IMR-90 (cell line): ENCODE measurements around the gene TOP3B. TPM values are rescaled to one million over a fixed set of nuclear protein-coding genes. Genes with fewer than 3 reads are reported as not detected.

Experiments
- ATAC-seq: fragments of 200-7000 bp; cut with Tn5 transposase; 2 replicates; pipeline ENCODE4 v1.9.1; 2020; ENCODE audit warnings: low read depth, mild to moderate bottlenecking, moderate library complexity
- BruUV-seq: library from RNA; stranded (reverse); fragments of 400-500 nt; replicated peaks from 2 replicates; lab custom pipeline; 2021; lab: Mats Ljungman, UMichigan
- CTCF ChIA-PET: fragments of 300-600 bp; formaldehyde crosslinking; extraction: SDS; loops from one replicate; lab custom pipeline; 2021; ENCODE audit warnings: antibody characterized with exemption; lab: Yijun Ruan, JAX
- POLR2A ChIA-PET: fragments of 300-600 bp; sonication (Branson Sonifier 250); formaldehyde crosslinking; loops from one replicate; lab custom pipeline; 2022; ENCODE audit warnings: antibody characterized with exemption; ENCODE audit not compliant: unreplicated experiment; lab: Charles Lee
- DNase-seq: peaks from one replicate; pipeline ENCODE4 v3.0.0; 2013
- H2AFZ ChIP-seq: replicated peaks from 2 replicates; pipeline ENCODE3; 2013; ENCODE audit warnings: low read length, mild to moderate bottlenecking; ENCODE audit not compliant: poor library complexity
- H2AK5ac ChIP-seq: 2 replicates; pipeline ENCODE4 v1.6.1; 2013; ENCODE audit warnings: low read depth, low read length, inconsistent platforms
- H2AK9ac ChIP-seq: replicated peaks from 2 replicates; pipeline ENCODE3; 2013; ENCODE audit warnings: mild to moderate bottlenecking, low read depth, low read length, moderate library complexity; ENCODE audit not compliant: poor library complexity
- H2BK120ac ChIP-seq: 2 replicates; pipeline ENCODE4 v1.6.1; 2013; ENCODE audit warnings: low read depth, low read length, inconsistent platforms
- H2BK15ac ChIP-seq: 3 replicates; pipeline ENCODE4 v1.6.1; 2013; ENCODE audit warnings: low read depth, low read length, inconsistent platforms
- H2BK20ac ChIP-seq: 2 replicates; pipeline ENCODE4 v1.6.1; 2013; ENCODE audit warnings: low read depth, mild to moderate bottlenecking, inconsistent platforms, low read length, moderate library complexity
- H2BK5ac ChIP-seq: 2 replicates; pipeline ENCODE4 v1.6.1; 2013; ENCODE audit warnings: mild to moderate bottlenecking, low read depth, low read length, inconsistent platforms; ENCODE audit not compliant: poor library complexity, severe bottlenecking
- H3K14ac ChIP-seq: replicated peaks from 2 replicates; pipeline ENCODE4 v1.6.1; 2013; ENCODE audit warnings: low read depth, low read length, inconsistent platforms
- H3K18ac ChIP-seq: 2 replicates; pipeline ENCODE4 v1.6.1; 2013; ENCODE audit warnings: low read depth, low read length, control low read depth
- H3K23ac ChIP-seq: 2 replicates; pipeline ENCODE4 v1.6.1; 2013; ENCODE audit warnings: low read depth, low read length, inconsistent platforms
- H3K27ac ChIP-seq: 2 replicates; pipeline ENCODE4 v1.5.1; 2013; ENCODE audit warnings: mild to moderate bottlenecking, control low read depth, low read length; ENCODE audit not compliant: insufficient read depth
- H3K27me3 ChIP-seq: 2 replicates; pipeline ENCODE4 v1.6.1; 2013; ENCODE audit warnings: low read length; ENCODE audit not compliant: control insufficient read depth, insufficient read depth
- H3K36me3 ChIP-seq: 2 replicates; pipeline ENCODE4 v1.6.1; 2013; ENCODE audit warnings: low read length, mixed read lengths; ENCODE audit not compliant: control insufficient read depth, insufficient read depth
- H3K4ac ChIP-seq: 2 replicates; pipeline ENCODE4 v1.6.1; 2013; ENCODE audit warnings: low read depth, low read length, inconsistent platforms
- H3K4me1 ChIP-seq: 2 replicates; pipeline ENCODE4 v1.6.1; 2013; ENCODE audit warnings: low read length, mixed read lengths; ENCODE audit not compliant: control insufficient read depth, insufficient read depth
- H3K4me2 ChIP-seq: 2 replicates; pipeline ENCODE4 v1.6.1; 2013; ENCODE audit warnings: low read depth, mild to moderate bottlenecking, control low read depth, low read length, moderate library complexity
- H3K4me3 ChIP-seq: 2 replicates; pipeline ENCODE4 v1.5.1; 2013; ENCODE audit warnings: low read depth, mild to moderate bottlenecking, control low read depth, low read length, moderate library complexity; ENCODE audit not compliant: insufficient read depth
- H3K56ac ChIP-seq: 2 replicates; pipeline ENCODE4 v1.6.1; 2013; ENCODE audit warnings: low read length, inconsistent platforms; ENCODE audit not compliant: insufficient read depth; ENCODE audit errors: extremely low read depth
- H3K79me1 ChIP-seq, 2 experiments: 2 replicates each; pipeline ENCODE4 v1.6.1; 2013; ENCODE audit warnings: low read length in 2 of 2, inconsistent platforms in 1 of 2, low read depth in 1 of 2
- H3K9ac ChIP-seq: 2 replicates; pipeline ENCODE4 v1.6.1; 2013; ENCODE audit warnings: low read depth, low read length, control low read depth
- H3K9me1 ChIP-seq: 2 replicates; pipeline ENCODE4 v1.6.1; 2013; ENCODE audit warnings: low read length, inconsistent platforms; ENCODE audit not compliant: insufficient read depth
- H3K9me3 ChIP-seq: 2 replicates; pipeline ENCODE4 v1.6.1; 2013; ENCODE audit warnings: low read length; ENCODE audit not compliant: control insufficient read depth, insufficient read depth
- H4K20me1 ChIP-seq: 2 replicates; pipeline ENCODE4 v1.6.1; 2013; ENCODE audit warnings: low read length, inconsistent platforms; ENCODE audit not compliant: insufficient read depth
- H4K5ac ChIP-seq: 2 replicates; pipeline ENCODE4 v1.6.1; 2013; ENCODE audit warnings: mild to moderate bottlenecking, low read depth, low read length, control low read depth
- H4K8ac ChIP-seq, 2 experiments: 2 replicates each; pipeline ENCODE4 v1.6.1; 2013; ENCODE audit warnings: low read depth in 2 of 2, low read length in 2 of 2, control low read depth in 1 of 2, inconsistent platforms in 1 of 2
- H4K91ac ChIP-seq: 2 replicates; pipeline ENCODE4 v1.6.1; 2013; ENCODE audit warnings: low read depth, low read length, inconsistent platforms; ENCODE audit not compliant: insufficient read depth
- CEBPB ChIP-seq: IDR thresholded peaks from 2 replicates; pipeline ENCODE4 v1.6.1; 2012; ENCODE audit warnings: low read depth, low read length, improper control_type of control experiment
- FOS ChIP-seq: fragments of 150-350 bp; IDR thresholded peaks from 2 replicates; pipeline ENCODE4 v1.6.1; 2016; ENCODE audit warnings: low read depth, low read length
- MAFK ChIP-seq: IDR thresholded peaks from 2 replicates; pipeline ENCODE4 v1.6.1; 2012; ENCODE audit warnings: low read depth, low read length, improper control_type of control experiment
- NFE2L2 ChIP-seq: fragments of 150-350 bp; IDR thresholded peaks from 2 replicates; pipeline ENCODE4 v1.6.1; 2016; ENCODE audit warnings: low read depth, mild to moderate bottlenecking, low read length
- RAD21 ChIP-seq: IDR thresholded peaks from 2 replicates; pipeline ENCODE4 v1.6.1; 2012; ENCODE audit warnings: low read length, improper control_type of control experiment
- SMC3 ChIP-seq: fragments of 150-350 bp; IDR thresholded peaks from 2 replicates; pipeline ENCODE4 v1.6.1; 2016; ENCODE audit warnings: low read depth, mild to moderate bottlenecking, antibody characterized with exemption, low read length, moderate library complexity
- WGBS, 2 experiments: methylation state at CpG; one replicate each; pipeline versions ENCODE4 v1.1.5 to v1.1.7; 2013; ENCODE audit warnings: missing lambda C conversion rate in 2 of 2; ENCODE audit not compliant: insufficient read length in 1 of 2; ENCODE audit errors: extremely low coverage in 2 of 2; 5-methylcytosine and 5-hydroxymethylcytosine counted together
- dilution Hi-C: fragments of 300-500 bp; cut with HindIII; formaldehyde crosslinking; loops from one replicate; pipeline ENCODE4 v1.14.3; 2018; ENCODE audit warnings: low sequenced_read_pairs; ENCODE audit not compliant: unreplicated experiment
- in situ Hi-C: fragments of 300-500 bp; cut with MboI; formaldehyde crosslinking; loops from 3 replicates; pipeline ENCODE4 v1.14.3; 2019; ENCODE audit warnings: low sequenced_read_pairs, inconsistent platforms, mixed read lengths
- intact Hi-C: fragments of 100-400 bp; cut with micrococcal nuclease; formaldehyde crosslinking; loops from 2 replicates; pipeline ENCODE4 v1.10.0; 2022
- polyA plus RNA-seq, 3 experiments: library from polyadenylated mRNA; depleted of rRNA; stranded (reverse); fragments of >200 nt; gene quantifications; 2 replicates each; pipeline ENCODE4 v1.2.3, GENCODE V29; 2012; ENCODE audit warnings: low replicate concordance in 1 of 3
- total RNA-seq: library from RNA; depleted of rRNA; stranded (reverse); fragments of >200 nt; gene quantifications from 2 replicates; pipeline ENCODE4 v1.2.3, GENCODE V29; 2012
- TF ChIP-seq, protein P1 (sequence below): fragments of 150-350 bp; IDR thresholded peaks from 2 replicates; pipeline ENCODE4 v1.6.1; 2016; ENCODE audit warnings: low read depth, mild to moderate bottlenecking, low read length, moderate library complexity, borderline replicate concordance

The TOP3B gene
- total and polyA plus RNA-seq, 2 of the 4 experiments (the other 2 are of a cell fraction), result 23.0 to 23.5 TPM

DNA sequence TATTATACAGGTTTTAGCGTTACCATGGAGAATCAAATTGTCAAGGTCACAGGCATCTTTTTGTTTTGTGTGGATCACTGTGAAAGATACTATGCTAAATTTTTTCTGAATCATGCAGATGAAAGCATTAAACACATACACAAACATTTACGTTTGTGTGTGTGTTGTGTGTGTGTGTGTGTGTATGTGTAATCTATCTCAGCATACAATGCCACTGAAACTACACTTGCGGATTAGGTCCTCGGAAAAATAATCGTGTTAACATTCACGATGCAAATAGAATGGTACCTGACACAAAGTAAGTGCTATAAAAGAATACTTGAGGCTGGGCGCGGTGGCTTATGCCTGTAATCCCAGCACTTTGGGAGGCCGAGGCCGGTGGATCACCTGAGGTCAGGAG lies 41.9 kb upstream of the TOP3B start:
- Histone ChIP-seq H2AFZ (no peak overlapping the region), H2BK15ac (no peak overlapping the region), H2AK9ac (no peak overlapping the region), H3K27ac (no peak overlapping the region), H2AK5ac (no peak overlapping the region), H3K18ac (no peak overlapping the region), H4K20me1 (no peaks in the 10 kb centered on the region), H3K23ac (no peak overlapping the region), H3K56ac (no peak overlapping the region), H3K4me2 (no peak overlapping the region), H3K9me3 (no peaks in the 10 kb centered on the region), H3K27me3 (no peaks in the 10 kb centered on the region), H3K4ac (no peak overlapping the region), H3K79me1 (no peaks in the 10 kb centered on the region), H3K36me3 (no peaks in the 10 kb centered on the region), H4K8ac (no peak overlapping the region), H3K9me1 (peaks cover 8% of the 10 kb centered on the region), H2BK120ac (no peak overlapping the region), H3K4me1 (peaks cover 2% of the 10 kb centered on the region; the same call in 1 of the 2 replicates), H2BK5ac (no peak overlapping the region), H4K91ac (no peak overlapping the region), H2BK20ac (no peak overlapping the region), H4K5ac (no peak overlapping the region), H3K14ac (no peak overlapping the region), H3K4me3 (no peak overlapping the region), H3K9ac (no peak overlapping the region)
- TF ChIP-seq CEBPB, result no peak
- no peak for TF ChIP-seq NFE2L2
- no peak for TF ChIP-seq RAD21
- TF ChIP-seq MAFK, result no peak
- no peak for TF ChIP-seq FOS
- TF ChIP-seq SMC3, result no peak
- TF ChIP-seq, protein P1, sequence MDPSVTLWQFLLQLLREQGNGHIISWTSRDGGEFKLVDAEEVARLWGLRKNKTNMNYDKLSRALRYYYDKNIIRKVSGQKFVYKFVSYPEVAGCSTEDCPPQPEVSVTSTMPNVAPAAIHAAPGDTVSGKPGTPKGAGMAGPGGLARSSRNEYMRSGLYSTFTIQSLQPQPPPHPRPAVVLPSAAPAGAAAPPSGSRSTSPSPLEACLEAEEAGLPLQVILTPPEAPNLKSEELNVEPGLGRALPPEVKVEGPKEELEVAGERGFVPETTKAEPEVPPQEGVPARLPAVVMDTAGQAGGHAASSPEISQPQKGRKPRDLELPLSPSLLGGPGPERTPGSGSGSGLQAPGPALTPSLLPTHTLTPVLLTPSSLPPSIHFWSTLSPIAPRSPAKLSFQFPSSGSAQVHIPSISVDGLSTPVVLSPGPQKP, result no peak
- WGBS, 2 experiments, result 100% methylated on average over 2 of the region's 10 CpGs; no CpG with 5 or more reads in 1 of the 2 experiments
- no TSS peak for BruUV-seq
- POLR2A ChIA-PET, result no interaction called here
- intact Hi-C loops, result no loop called here
- dilution Hi-C loops, result no loop called here
- DNase-seq (no peak), ATAC-seq (no peak)
- in situ Hi-C loops, result no loop called here
- CTCF ChIA-PET, result no interaction called here
